Tibial artery (tissue), 4 donors: ENCODE measurements around the gene HS3ST3A1.

ENCODE experiments used
- DNase-seq, 2 donors: peaks; one replicate each; pipeline ENCODE4 v3.0.0-alpha.2; 2019
- H3K27ac ChIP-seq, 2 donors: fragments of 200-600 bp; sonication (generic) in 1 of 2; 1 replicate in 1 of 2; 2 replicates in 1 of 2; pipeline ENCODE4 v1.5.1; 2018 to 2019; ENCODE audit warnings: mild to moderate bottlenecking in 1 of 2
- H3K27me3 ChIP-seq, 2 donors: fragments of 200-600 bp; sonication (generic) in 1 of 2; one replicate each; pipeline versions ENCODE4 v1.5.1 to v1.6.0; 2016 to 2019
- H3K36me3 ChIP-seq, 3 donors: fragments of 200-600 bp; sonication (generic) in 2 of 3; one replicate each; pipeline ENCODE4 v1.5.1; 2016 to 2019; ENCODE audit warnings: mild to moderate bottlenecking in 2 of 3
- H3K4me1 ChIP-seq, 4 donors: fragments of 200-600 bp; sonication (generic) in 2 of 4; 1 replicate in 3 of 4; 2 replicates in 1 of 4; pipeline ENCODE4 v1.5.1; 2016 to 2019
- H3K4me3 ChIP-seq, 2 donors: fragments of 200-600 bp; sonication (generic) in 1 of 2; 1 replicate in 1 of 2; 2 replicates in 1 of 2; pipeline ENCODE4 v1.5.1; 2018 to 2019; ENCODE audit warnings: mild to moderate bottlenecking in 2 of 2
- H3K9me3 ChIP-seq, 3 donors: fragments of 200-600 bp; sonication (generic) in 1 of 3; one replicate each; pipeline ENCODE4 v1.5.1; 2016 to 2019
- intact Hi-C: fragments of 100-400 bp; cut with DNase I; formaldehyde crosslinking; loops from one replicate; pipeline ENCODE4 v1.15.0; 2023; ENCODE audit warnings: low total_unique reads
- TF ChIP-seq, protein P1 (sequence below), 2 experiments: fragments of 200-600 bp in 1 of 2; fragments of 450-650 bp in 1 of 2; IDR thresholded peaks; one replicate each; pipeline ENCODE4 v1.5.1; 2017 to 2019; ENCODE audit warnings: antibody characterized with exemption in 2 of 2, mild to moderate bottlenecking in 1 of 2, moderate library complexity in 1 of 2

The HS3ST3A1 gene

DNA sequence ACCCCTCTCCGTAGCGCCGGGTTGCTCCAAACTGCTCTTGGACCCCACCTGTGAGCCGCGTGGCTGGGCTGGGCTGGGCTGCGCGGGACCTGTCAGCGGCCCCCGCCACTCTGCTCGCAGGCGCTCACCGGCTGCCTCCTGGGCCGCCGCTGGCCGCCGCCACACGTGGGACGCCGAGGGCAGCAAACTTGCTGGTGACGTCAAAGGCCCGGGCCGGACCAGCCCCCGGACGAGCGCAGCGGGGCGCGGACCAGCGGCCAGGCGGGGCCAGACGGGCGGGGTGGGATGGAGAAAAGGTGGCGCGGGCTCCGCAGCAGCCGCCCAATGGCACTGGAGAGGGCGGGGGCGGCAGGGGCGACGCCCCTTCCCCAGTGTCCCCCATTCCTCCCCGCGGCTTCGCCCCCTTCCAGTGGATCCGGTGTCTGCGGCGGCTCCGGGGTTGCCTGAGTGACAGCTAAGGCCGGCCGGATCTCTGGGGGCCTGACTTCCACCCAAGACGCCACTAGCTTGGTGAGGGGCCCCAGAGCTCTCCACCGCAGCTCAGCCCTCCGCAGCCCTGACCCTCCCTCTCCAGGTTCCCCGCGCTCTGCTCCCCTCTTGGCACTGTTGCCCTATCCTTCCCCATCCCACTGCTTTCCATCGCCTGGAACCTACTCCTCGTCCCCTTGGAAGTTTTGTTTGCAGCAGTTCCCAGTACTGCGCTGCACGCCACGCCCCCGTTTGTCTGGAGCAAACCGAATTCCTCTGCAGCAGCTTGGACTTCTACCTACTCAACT is at the start of gene HS3ST3A1:
Gene HS3ST3A1 (minus strand): TSS at position 154 of the 776 bp plus-strand sequence. CDS start 800 bp downstream, outside the sequence.
- no peak within 1 kb of the TSS for H3K27ac ChIP-seq
- no peak for DNase-seq

DNA sequence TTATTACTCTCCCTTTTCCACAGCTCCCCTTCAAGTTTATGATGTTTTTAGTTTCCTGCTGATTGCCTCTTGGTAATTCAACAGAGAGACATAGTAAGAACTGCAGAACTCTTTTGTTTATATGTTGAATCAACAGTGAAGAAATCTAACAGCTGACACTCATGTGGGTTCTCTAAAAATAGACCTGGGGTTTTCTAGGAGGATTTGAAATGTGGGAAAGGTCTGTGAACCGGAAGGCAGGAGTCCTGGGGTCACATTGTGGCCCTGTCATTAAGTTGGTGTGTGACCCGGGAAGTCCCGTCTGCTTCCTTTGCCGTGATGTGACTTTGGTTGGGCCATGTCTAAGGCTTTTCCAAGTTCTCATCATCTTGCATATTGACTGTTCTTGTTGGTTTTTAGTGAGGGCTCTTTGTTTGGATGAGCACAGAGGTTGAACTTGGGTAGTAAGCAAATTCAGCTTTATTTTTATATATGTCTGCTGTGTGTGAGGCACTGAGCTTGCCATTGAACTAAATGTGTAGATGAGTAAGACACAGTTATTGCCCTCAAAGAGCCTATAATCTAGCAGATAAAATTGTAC is 48.5 kb upstream of the HS3ST3A1 start:
- TF ChIP-seq, protein P1, sequence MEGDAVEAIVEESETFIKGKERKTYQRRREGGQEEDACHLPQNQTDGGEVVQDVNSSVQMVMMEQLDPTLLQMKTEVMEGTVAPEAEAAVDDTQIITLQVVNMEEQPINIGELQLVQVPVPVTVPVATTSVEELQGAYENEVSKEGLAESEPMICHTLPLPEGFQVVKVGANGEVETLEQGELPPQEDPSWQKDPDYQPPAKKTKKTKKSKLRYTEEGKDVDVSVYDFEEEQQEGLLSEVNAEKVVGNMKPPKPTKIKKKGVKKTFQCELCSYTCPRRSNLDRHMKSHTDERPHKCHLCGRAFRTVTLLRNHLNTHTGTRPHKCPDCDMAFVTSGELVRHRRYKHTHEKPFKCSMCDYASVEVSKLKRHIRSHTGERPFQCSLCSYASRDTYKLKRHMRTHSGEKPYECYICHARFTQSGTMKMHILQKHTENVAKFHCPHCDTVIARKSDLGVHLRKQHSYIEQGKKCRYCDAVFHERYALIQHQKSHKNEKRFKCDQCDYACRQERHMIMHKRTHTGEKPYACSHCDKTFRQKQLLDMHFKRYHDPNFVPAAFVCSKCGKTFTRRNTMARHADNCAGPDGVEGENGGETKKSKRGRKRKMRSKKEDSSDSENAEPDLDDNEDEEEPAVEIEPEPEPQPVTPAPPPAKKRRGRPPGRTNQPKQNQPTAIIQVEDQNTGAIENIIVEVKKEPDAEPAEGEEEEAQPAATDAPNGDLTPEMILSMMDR (IDR thresholded peaks at IDR 0.05) = no peak
- Histone ChIP-seq H3K36me3 (no peaks in the 10 kb centered on the region), H3K27me3 (no peaks in the 10 kb centered on the region), H3K9me3 (no peaks in the 10 kb centered on the region), H3K4me1 (no peaks in the 10 kb centered on the region), H3K4me3 (no peak overlapping the region), H3K27ac (no peak overlapping the region)
- no peak for DNase-seq
- intact Hi-C loops = no loop called here

More for the DNA sequence above, at the start of gene HS3ST3A1:
- Histone ChIP-seq H3K9me3 (no peaks in the 10 kb centered on the region), H3K4me3 (peak within 1 kb of the TSS; percentile 8 to 36), H3K4me1 (peaks cover 0 to 20% (median 16%) of the 10 kb centered on the region in 4 donors), H3K36me3 (no peaks in the 10 kb centered on the region), H3K27me3 (peaks cover 0 to 37% of the 10 kb centered on the region in 2 donors)
- intact Hi-C loops = no loop called here
- TF ChIP-seq, protein P1 (IDR thresholded peaks at IDR 0.05) = no peak

DNA sequence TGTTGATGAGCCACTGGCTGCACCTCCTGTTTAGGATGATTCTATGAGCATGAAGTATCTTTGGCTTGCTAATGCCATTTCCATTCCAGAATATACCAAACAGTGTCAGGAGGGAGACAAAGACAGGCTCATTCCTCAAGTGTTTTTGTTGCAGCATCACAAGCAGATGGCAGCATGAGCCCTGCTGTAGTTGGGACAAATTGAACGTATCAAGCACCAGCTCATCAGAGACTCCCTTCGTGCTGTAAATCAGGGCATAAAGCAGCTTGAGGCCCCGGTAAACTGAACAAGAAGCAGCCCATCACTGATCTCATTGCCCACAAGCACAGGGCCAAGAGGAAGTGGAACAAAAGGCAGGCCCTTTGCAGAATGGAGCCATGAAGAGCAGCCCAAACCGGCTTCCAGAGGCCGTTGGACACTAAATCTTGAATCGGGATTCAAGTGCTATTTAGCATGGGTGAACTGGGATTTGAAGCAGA is 45.9 kb upstream of the HS3ST3A1 start:
- Histone ChIP-seq H3K27me3 (no peaks in the 10 kb centered on the region), H3K4me1 (no peaks in the 10 kb centered on the region), H3K36me3 (no peaks in the 10 kb centered on the region), H3K9me3 (no peaks in the 10 kb centered on the region), H3K4me3 (no peak overlapping the region), H3K27ac (no peak overlapping the region)
- TF ChIP-seq, protein P1 (IDR thresholded peaks at IDR 0.05) = no peak
- no peak for DNase-seq
- intact Hi-C loops = no loop called here

DNA sequence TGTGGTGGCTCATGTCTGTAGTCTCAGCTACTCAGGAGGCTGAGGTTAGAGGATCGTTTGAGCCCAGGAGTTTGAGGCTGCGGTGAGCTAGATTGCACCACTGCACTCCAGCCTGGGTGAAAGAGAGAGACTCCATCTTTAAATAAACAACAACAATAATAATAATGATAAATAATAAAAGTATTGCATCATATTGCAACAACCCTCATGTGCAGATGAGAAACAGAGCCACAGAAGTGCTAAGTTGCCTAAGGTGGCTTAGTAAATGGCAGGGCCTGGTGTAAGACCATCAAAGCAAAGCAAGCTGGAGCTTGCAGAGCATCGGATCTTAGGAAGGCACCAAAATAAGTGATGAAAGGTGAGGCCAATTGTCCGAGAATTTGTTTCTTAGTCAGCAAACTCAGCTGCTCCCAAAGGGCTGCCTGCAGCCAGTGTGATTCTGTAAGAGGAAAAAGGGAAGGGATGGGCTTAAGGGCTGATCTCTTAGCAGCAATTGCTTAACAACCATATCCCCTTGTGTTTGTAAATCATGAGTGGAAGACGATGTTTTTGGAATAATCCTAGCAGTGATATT is 45.3 kb upstream of the HS3ST3A1 start:
- Histone ChIP-seq H3K36me3 (no peaks in the 10 kb centered on the region), H3K4me1 (no peaks in the 10 kb centered on the region), H3K4me3 (no peak overlapping the region), H3K9me3 (no peaks in the 10 kb centered on the region), H3K27ac (no peak overlapping the region), H3K27me3 (no peaks in the 10 kb centered on the region)
- no peak for DNase-seq
- TF ChIP-seq, protein P1 (IDR thresholded peaks at IDR 0.05) = no peak
- intact Hi-C loops = no loop called here

DNA sequence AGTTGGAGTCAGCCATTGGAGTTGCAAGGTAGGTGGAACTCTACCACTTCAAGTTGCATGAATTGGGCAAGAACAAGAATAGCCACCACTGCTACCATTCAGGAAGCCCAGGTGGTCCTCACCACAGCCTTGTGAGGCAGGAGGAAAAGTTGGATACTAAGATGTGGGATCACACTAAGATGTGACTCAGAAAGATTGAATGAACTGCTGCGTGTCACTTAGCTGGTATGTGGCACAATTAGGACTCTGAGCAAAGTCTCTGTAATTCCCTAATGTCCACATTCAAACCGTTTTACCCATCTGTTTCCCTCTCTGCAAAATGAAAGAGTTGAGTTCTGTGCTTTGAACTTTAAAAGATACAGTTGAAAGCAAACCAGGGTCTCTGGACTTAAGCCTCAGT is 44.7 kb upstream of the HS3ST3A1 start:
- Histone ChIP-seq H3K27me3 (no peaks in the 10 kb centered on the region), H3K9me3 (no peaks in the 10 kb centered on the region), H3K4me3 (no peak overlapping the region), H3K36me3 (no peaks in the 10 kb centered on the region), H3K27ac (no peak overlapping the region), H3K4me1 (no peaks in the 10 kb centered on the region)
- no peak for DNase-seq
- intact Hi-C loops = no loop called here
- TF ChIP-seq, protein P1 (IDR thresholded peaks at IDR 0.05) = no peak
